NCI-H82 treated with DMSO at 0.1 percent for 48 hours (cell line): ENCODE data around the gene USP32.

Experiments used
- DNase-seq: peaks from one replicate; lab custom pipeline; 2025; ENCODE audit not compliant: unreplicated experiment; lab: John Stamatoyannopoulos, UW

The USP32 gene

GRCh38 chr17:60138769-60139437 is 253.0 kb downstream of the USP32 start:
- DNase-seq, result no peak

GRCh38 chr17:60137731-60138130 is 254.2 kb downstream of the USP32 start:
- DNase-seq, result no peak

- DNase-seq, result no peak
Observed at GRCh38 chr17:60135951-60136666, 255.8 kb downstream of the USP32 start.

GRCh38 chr17:60135151-60135950 is 256.6 kb downstream of the USP32 start:
- DNase-seq, result peak; percentile 82

- DNase-seq, result peak; percentile 40
Observed at GRCh38 chr17:60134396-60135150, 257.4 kb downstream of the USP32 start.

GRCh38 chr17:60130466-60130865 is 261.5 kb downstream of the USP32 start:
- no peak for DNase-seq

GRCh38 chr17:60129164-60129563 is 262.8 kb downstream of the USP32 start:
- no peak for DNase-seq
